Stimulated activated CD4-positive, alpha-beta T cell treated with anti-CD3 and anti-CD28 coated beads, TNF-alpha, amount 100 ng/mL, for 1 hour (primary cell): ENCODE data around the gene TRIM52.
A peak's percentile ranks its signal among the peaks of the same experiment; 100 is the strongest.
"Not testable (repeated sequence)": the region's sequence is repeated elsewhere in the genome, so short reads cannot be mapped to it uniquely, and the experiment has no call there.

Source experiments
- DNase-seq, 3 donors: peaks; one replicate each; pipeline ENCODE4 v3.0.0-alpha.2; 2020; ENCODE audit warnings: low read depth in 3 of 3, low spot score in 1 of 3

Gene TRIM52

DNA sequence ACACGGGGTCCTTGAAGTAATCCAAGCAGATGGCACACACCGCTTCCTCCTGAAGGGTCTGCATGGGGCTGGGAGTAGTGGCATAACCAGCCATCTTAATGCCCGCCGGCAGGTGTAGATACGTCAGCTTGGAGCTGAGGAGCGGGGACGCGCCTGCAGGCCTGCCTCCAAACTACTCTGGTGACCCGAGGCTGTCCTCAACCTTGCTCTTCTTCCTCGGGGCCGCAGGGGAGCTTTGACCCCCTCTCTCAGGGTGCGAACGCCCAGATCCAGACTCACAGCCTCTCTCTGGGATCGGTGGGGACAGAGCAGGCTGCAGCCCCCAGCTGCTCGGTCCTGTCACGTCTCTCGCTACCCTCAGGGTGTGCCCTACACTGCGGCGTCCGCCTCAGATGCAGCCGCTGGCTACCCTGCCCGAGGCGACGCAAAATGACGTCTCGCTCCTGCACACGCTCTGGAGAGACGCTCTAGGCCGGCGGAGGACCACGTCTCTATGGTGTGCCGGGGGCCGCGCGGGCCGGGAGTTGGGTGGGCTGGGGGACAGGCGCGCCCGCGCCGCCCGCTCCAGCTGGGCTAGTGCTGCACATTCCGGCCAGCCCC, at the start of gene TRIM52:
Gene TRIM52 (minus strand): TSS at position 424 of the 600 bp plus-strand sequence. CDS start 330 bp downstream, at position 94.
- DNase-seq = peak; percentile 78 to 85 (median 81)

DNA sequence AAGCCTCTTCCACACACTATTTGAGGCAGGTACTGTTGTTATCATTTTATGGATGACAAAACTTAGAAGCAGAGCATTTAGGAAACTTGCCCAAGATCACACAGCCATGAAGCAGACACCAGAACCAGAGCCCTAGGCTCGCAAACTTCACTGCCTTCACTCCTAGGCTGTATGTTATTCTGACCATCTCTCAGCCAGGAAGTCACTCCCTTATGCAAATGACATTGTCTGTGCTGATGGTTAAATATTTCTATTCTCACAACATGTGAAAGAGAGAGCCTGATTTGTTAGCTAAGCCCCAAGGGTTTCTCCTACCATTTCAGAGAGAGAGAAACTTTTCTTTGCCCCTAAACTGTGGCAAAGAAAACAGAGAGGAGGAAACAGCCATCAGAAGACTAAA, 26.4 kb upstream of the TRIM52 start:
- DNase-seq = not testable (repeated sequence)

DNA sequence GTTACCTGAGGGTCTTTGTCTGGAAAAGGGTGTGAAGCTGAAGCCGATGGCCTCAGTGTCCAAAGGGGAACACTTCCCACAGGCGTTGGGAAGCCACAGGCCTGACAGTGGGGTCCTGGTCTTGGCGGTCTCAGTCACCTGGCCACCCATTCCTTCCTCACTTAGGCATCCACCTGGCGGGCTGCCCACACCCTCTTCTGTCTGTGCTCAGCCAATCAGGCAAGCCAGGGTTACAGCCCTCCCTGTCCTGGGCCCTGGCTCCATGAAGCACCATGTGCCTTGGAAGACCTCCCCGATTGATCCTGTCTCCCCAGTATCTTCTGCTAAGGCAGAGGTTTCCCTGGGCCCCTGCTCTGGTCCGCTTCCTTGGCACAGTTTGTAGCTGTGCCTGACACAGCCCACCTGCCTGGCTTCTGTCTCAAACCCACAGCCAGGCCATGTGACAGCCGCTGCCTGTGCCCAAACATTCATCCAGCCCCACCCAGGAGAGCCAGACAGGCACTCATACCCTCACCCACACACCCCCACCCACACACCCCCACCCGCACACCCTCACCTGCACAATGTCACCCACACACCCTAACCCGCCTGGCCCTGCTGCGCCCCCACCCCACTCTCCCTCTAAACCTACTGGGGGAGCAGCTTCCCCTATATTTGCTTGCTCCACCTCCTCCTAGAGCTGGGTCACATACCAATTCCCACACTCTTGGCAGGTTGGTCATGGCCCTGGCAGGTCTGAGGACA, 25.2 kb upstream of the TRIM52 start:
- not testable (repeated sequence) for DNase-seq

DNA sequence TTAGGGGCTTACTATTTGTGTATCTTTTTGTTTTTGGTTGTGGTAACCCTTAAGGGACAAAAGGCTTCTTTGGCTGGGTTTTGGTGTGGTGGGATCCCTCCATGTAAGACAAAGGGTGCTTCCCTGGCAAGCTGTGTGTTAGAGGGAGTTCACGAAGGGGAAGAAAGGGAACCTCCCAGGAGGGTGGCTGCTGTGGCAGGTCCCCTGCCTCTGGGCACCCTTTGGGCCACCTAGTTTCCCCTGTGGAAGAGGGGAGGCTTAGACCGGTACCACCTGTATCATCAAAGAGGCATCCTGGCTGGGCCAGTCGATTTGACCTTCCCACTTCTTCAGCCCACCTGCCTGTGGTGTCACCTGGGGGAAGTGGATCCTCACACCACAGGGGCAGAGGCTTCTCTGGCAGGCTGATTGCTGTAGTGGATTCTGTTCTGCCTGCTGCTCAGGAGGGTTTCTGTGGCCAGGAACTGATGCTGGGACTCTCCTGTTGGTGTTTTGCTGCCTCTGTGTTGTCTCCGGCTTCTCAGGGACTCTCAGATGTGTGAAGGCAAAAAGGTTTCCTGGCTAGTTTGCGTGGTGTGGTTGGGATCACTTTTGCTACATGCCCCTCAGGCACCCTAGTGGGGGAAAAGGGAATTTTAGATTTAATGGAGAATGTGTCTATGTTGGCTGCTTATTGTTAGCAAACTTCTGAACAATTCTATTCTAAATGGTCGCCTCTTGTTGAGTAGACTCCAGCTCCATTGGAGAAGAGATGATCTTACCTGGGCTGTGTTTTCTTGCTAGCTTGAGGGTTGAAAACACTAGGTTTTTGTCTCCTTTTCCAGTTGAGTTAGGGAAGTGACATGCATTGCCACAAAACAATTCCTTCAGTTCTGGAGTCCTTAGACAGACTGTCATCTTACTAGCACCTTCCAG, 23.2 kb upstream of the TRIM52 start:
- DNase-seq = not testable (repeated sequence)

DNA sequence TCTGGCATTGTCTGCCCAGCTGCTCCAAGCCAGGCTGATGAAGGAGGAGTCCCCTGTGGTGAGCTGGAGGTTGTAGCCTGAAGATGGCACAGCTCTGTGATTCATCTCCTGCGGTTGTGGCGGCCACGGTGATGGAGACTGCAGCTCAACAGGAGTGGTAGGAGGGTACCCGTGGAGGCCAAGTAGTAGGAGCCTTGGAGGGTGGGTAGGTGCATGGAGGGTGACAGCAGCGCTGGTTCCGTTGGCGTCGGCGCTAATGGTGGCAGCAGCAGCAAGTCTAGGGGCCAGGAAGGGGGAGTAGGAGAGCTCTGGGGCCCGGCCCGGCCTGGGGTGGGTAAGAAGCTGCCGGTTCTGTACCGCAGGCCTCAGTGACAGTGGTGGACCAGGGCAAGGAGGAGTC, 22.4 kb upstream of the TRIM52 start:
- no peak for DNase-seq

DNA sequence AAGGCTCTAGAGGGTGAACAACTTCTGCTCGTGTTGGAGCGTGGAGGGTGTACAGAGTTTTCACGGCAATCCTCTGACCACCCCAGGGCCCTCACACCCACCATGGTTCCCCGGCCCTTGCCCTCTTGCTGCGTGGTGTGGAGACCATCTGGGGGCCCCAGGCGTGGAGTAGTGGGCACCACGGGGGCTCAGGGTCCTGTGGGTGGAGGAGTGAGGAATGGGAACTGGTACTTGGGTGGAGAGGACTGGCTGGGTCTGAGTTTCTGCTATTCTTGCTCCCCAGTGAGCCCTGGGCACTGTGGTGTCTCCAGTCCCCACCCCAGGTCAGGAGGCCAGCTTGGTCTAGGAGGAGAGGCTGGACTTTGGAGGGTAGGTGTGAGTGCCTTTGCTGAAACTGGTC, 21.9 kb upstream of the TRIM52 start:
- no peak for DNase-seq

DNA sequence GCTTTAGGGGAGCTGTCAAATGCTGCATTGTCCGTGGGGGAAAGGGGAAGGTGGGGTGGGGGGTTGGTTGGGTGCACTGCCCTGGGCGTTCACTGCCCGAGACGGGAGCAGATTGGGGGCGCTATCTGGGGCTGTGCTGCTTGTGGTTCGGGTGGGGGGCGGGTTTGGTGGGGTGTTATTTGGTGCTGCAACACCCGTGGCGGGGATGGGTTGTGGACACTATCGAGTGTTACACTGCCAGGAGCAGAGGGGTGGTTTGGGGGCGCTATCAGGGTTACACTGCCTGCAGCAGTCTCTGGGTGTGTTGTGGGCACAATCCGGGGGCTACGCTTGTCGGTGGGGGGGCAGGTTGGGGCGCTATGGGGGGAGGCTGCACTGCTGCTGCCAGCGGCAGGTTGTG, 21.5 kb upstream of the TRIM52 start:
- DNase-seq = not testable (repeated sequence)

DNA sequence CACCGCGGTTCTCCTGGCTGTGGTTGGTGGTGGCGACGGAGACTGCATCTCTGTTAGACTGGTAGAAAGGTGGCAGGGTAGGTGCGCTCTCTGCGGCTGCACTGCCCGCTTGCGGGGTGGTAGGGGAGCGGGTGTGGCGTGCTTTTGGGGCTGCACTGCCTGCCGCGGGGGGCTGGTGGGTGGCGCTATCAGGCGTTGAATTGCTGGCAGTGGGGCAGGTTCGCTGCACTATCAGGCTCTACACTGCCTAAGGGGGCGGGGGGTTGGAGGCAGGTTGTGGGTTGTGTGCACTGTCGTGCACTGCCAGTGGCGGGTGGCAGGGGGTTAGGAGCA, 21.0 kb upstream of the TRIM52 start:
- DNase-seq = no peak

DNA sequence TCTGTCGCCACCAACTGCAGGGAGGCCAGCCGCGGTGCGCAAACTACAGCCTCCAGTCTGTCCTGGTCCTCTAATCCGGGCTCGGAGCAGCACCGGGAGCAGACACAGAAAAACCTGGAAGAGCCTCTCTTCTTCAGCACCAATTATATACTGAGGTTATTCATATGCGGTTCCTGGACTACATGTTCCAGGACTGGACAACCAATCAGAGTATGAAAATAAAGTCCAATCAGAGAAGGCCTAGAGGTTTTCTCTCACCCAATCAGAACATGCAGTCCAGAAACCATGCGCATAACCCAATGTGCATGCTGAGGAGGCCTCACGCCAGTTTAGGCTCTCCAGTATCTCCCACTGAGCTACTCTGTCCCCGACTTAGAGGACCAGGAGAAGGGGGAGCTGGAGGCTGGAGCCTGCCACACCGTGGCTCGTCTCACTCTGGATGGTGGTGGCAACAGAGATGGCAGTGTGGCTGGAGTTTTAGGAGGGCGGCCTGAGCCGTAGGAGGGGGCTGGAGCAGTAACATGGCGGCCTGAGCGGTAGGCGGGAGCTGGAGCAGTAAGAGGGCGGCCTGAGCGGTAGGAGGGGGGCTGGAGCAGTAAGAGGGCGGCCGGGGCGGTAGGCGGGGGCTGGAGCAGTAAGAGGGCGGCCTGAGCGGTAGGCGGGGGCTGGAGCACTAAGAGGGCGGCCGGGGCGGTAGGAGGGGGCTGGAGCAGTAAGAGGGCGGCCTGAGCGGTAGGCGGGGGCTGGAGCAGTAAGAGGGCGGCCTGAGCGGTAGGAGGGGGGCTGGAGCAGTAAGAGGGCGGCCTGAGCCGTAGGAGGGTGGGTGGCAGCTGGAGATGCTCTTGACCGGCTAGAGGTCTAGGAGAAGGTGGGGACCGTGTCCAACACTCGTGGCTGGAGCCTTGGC, 20.4 kb upstream of the TRIM52 start:
- DNase-seq = no peak

DNA sequence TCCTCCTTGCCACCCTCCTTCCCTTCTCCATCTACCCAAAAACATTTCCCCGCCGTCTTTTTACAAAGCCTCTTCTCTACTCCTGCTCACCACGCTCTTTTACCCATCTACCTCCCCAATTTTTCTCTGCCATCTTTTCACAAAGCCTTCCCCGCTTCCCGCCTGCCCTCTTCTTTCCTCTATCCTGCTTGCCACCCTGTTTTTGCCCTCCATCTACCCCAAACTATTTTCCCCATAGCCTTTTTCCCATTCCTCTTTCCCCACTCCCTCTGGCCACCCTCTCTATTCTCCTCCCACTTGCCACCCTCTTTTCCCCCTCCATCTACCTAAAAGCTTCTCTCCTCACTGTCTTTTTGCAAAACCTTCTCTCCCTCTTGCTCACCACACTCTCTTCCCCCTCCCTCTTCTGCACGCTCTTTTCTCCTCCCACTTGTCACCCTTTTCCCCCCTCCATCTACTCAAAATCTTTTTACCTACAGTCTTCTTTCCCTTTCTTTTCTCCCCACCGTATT, 19.4 kb upstream of the TRIM52 start:
- no peak for DNase-seq

DNA sequence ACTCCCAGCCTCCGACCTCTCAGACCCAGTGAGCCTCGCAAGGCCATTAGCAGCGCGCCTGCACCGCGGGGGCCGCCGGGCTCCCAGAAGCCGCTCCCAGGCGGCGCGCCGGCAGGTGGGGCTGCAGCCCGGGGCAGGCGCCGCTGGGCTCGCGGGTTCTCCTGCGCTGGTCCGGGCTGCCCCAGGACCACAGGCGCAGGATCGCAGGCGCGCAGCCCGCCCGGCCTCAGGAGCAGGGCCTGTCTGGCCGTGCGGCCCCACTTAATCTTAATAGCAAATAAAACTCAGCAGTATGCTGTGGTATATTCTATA, 12.4 kb upstream of the TRIM52 start:
- DNase-seq = not testable (repeated sequence)

DNA sequence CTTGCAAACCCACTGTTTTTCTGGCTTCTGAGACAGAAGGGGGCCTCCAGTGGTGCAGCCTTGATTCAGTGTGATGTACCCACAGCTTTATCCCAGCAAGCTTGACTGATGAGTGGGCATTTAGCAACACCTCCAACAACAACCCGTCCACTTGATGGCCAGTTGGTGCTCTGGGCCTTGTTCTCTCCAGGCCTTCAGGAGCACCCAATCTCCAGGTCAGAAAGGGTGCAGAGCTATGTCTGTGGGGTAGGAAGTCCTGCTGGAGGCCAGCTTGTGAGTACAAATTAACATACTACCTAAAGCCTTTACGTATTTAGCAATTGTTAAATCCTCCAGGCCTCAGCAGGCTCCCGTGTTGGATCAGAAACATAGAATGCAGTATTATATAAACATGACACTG, 10.1 kb upstream of the TRIM52 start:
- no peak for DNase-seq

DNA sequence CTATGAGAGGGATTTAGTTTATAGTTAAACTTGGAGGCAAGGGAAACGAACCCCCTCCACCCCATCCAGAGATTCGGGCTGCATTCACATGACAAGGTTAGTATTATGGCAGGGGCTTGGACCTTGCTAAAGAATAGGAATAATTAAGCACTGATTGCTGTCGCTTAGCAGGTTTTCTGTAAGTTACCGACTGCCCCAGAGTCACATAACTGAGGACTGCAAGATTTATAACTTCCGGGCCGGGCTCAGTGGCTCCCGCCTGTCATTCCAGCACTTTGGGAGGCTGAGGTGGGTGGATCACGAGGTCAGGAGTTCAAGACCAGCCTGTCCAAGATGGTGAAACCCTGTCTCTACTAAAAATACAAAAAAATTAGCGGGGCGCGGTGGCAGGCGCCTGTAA, 7.0 kb upstream of the TRIM52 start:
- DNase-seq = not testable (repeated sequence)

DNA sequence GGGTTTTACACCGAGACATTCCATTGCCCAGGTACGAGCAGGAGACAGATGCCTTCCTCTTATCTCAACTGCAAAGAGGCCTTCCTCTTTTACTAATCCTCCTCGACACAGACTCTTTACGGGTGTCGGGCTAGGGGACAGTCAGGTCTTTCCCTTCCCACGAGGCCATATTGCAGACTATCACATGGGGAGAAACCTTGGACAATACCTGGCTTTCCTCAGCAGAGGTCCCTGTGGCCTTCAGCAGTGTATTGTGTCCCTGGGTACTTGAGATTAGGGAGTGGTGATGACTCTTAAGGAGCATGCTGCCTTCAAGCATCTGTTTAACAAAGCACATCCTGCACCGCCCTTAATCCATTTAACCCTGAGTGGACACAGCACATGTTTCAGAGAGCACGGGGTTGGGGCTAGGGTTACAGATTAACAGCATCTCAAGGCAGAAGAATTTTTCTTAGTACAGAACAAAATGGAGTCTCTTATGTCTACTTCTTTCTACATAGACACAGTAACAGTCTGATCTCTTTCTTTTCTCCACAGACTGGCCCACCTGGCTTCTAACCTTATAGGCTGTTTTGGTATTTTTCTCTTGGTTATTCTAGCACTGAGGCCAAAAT, 6.5 kb upstream of the TRIM52 start:
- DNase-seq = not testable (repeated sequence)

DNA sequence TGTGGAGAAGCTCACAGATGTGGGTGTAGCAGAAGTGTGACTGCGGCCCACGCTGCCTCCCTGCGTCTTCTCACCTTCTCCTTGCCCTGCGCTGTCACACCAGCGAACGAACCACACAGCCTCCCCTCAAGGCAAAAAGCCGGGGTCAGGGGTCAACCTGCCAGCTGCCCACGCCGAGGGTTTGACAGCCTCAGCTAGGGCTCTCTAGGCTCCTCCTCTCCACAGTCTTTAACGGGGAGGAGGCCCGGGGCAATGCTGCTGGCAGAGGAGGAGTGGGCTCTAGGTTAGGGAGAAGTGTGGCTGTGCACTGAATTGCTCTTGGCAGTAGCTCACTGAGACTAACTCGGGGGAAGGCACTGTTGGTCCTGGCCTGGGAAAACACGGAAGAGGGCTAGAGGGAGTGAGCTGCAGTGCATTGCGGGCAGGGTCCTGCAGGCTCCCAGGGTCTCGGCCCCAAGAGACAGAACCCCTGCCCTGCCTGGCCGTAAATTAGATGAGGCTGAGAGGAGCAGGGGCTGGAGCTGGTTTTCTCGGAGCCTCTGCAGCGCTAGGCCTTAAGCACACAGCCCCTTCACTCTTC, 4.2 kb upstream of the TRIM52 start:
- no peak for DNase-seq

DNA sequence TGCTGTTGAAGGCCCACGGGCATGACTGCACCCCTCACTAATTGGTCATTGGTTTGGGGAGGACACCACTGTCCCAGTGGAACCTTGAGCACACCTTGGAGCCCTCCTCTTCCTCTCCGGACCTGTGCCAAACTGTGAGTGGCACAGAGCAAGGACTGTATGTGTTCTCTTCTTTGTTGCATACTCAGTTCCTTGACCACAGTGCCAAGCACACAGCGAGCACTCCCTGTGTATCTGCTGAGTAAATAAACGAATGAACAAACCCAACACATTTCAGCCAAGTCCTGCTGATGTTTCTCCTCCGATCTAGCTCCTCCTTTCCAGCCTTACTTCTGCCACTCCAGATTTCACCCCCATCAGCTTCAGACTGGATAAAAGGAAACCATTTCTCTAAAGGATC, 2.7 kb upstream of the TRIM52 start:
- no peak for DNase-seq

DNA sequence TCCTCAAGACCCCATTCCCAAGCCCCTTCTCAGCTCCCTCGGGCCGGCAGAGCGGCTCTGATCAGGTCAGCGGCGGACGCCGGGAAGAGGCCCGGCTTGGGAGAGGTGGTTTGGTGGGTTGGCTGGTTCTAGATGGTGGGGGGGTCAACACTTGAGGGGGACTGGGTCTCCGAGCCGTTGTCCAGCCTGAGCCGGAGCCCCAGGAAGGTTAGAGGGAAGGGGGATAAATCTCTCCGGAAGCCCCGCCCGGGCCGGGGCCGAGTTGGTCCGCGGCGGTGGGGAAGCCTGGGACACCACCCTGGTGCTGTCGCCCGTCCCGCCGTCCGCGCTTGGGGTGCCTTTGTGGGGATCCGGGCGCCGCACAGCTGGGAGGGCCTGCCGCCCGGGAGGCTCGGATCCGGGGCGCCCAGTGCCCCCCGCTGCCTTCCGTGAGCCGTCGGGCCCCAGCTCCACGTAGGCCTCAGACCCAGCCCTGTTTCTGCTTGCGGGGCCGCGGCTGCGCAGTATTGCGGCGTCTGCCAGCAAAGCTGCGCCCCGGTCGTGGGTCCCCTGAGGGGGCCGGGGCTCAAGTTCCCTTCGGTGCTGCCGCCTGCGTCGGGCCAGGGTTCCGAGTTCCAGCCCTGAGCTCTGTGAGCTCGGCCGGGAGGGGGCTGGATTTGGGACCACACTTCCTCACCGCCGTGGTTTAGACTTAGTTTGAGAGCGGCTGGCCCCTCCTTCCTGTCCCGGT, 542 bp upstream of the TRIM52 start:
- DNase-seq = peak in 2 of 3 donors; percentile 48 to 56

DNA sequence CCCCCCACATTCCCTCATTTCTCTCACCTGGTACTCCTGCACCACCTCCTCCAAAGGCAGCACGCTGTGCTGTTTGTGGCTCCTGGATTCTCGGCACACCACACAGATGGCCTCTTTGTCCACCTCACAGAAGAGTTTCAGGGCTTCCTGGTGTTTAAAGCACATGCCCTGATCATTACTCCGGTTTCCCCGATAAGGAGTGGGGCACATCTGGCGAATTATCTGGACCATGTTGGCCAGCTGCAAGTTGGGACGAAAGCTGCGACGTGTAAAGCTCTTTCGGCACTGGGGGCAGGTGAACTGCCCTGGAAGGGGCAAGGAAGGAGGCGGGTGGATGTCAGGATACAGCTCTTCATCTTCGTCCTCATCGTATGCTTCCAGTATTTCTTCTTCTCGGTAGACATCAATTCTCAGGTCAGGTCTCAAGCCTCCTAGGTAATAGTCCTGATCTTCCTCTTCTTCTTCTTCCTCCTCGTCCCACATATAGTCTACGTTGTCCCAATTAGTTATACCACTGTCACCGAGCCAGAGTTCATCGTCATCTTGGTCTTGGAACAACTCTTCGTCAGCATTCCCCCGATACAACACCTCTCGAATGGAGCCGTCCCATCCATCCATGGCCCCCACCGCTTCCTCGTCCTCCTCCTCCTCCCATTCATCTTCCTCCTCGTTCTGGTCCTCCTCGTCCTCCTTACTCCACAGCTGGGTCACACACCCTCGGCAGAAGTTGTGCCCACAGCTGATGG, 796 bp downstream of the TRIM52 start:
- DNase-seq = no peak

DNA sequence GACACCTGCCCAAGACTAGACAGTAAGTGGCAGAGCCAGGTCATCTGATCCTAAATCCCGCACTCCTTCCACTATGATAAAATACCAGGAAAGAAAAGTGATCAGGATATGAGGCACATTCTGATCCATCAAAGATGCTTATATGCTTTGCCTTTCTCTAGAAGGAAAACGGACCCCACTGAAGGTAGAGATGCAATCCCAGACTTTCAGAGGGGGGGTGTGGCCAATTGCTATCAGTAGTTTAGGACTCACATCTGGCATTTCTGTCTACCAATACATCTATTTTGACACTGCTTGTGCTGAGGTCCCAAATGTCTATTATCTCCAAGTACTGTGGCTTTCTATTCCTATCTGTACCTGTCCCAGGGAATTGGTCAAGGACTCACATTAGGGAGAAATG, 1.7 kb downstream of the TRIM52 start:
- no peak for DNase-seq
